Hematopoietic multipotent progenitor cell treated with erythropoietin and hydrocortisone succinate and interleukin-3 and kit ligand, for 4 days (in vitro differentiated cells): ENCODE data around the gene SUPT3H.
"Not testable (repeated sequence)": the region's sequence is repeated elsewhere in the genome, so short reads cannot be mapped to it uniquely, and the experiment has no call there.

Experiments used
- DNase-seq: peaks from one replicate; pipeline ENCODE4 v3.0.0-alpha.2; 2015

SUPT3H gene

GRCh38 chr6:45104429-45104828 lies 273.3 kb downstream of the SUPT3H start:
- DNase-seq, result no peak

- no peak for DNase-seq
Observed at GRCh38 chr6:45098256-45098655, 279.5 kb downstream of the SUPT3H start.

- no peak for DNase-seq
Observed at GRCh38 chr6:45094831-45095230, 282.9 kb downstream of the SUPT3H start.

GRCh38 chr6:45092135-45092534 lies 285.6 kb downstream of the SUPT3H start:
- no peak for DNase-seq

GRCh38 chr6:45086360-45087084 lies 291.2 kb downstream of the SUPT3H start:
- DNase-seq, result no peak

- DNase-seq, result peak; percentile 6
Observed at GRCh38 chr6:45084257-45084656, 293.5 kb downstream of the SUPT3H start.

GRCh38 chr6:45082091-45082490 lies 295.6 kb downstream of the SUPT3H start:
- DNase-seq, result no peak

- no peak for DNase-seq
Observed at GRCh38 chr6:45081634-45082033, 296.1 kb downstream of the SUPT3H start.

- no peak for DNase-seq
Observed at GRCh38 chr6:45078432-45078831, 299.3 kb downstream of the SUPT3H start.

- DNase-seq, result no peak
Observed at GRCh38 chr6:45076217-45076930, 301.4 kb downstream of the SUPT3H start.

GRCh38 chr6:45075246-45075645 lies 302.5 kb downstream of the SUPT3H start:
- DNase-seq, result no peak

- peak; percentile 10 for DNase-seq
Observed at GRCh38 chr6:45074439-45074838, 303.3 kb downstream of the SUPT3H start.

GRCh38 chr6:45073771-45074170 lies 304.0 kb downstream of the SUPT3H start:
- DNase-seq, result no peak

- no peak for DNase-seq
Observed at GRCh38 chr6:45072673-45073072, 305.1 kb downstream of the SUPT3H start.

GRCh38 chr6:45072016-45072415 lies 305.7 kb downstream of the SUPT3H start:
- DNase-seq, result peak; percentile 58

GRCh38 chr6:45069091-45069490 lies 308.6 kb downstream of the SUPT3H start:
- no peak for DNase-seq

- DNase-seq, result not testable (repeated sequence)
Observed at GRCh38 chr6:45067446-45067845, 310.3 kb downstream of the SUPT3H start.

GRCh38 chr6:45062659-45063058 lies 315.1 kb downstream of the SUPT3H start:
- DNase-seq, result not testable (repeated sequence)

- no peak for DNase-seq
Observed at GRCh38 chr6:45057711-45058110, 320.0 kb downstream of the SUPT3H start.

GRCh38 chr6:45054610-45055009 lies 323.1 kb downstream of the SUPT3H start:
- peak; percentile 55 for DNase-seq

- no peak for DNase-seq
Observed at GRCh38 chr6:45052325-45052724, 325.4 kb downstream of the SUPT3H start.

GRCh38 chr6:45049188-45049843 lies 328.4 kb downstream of the SUPT3H start:
- peak; percentile 78 for DNase-seq

GRCh38 chr6:45047573-45047972 lies 330.2 kb downstream of the SUPT3H start:
- DNase-seq, result peak; percentile 10

GRCh38 chr6:45045253-45045601 lies 332.5 kb downstream of the SUPT3H start:
- DNase-seq, result no peak
